Measurements from ENCODE around the gene SPTBN4.

The SPTBN4 gene

DNA sequence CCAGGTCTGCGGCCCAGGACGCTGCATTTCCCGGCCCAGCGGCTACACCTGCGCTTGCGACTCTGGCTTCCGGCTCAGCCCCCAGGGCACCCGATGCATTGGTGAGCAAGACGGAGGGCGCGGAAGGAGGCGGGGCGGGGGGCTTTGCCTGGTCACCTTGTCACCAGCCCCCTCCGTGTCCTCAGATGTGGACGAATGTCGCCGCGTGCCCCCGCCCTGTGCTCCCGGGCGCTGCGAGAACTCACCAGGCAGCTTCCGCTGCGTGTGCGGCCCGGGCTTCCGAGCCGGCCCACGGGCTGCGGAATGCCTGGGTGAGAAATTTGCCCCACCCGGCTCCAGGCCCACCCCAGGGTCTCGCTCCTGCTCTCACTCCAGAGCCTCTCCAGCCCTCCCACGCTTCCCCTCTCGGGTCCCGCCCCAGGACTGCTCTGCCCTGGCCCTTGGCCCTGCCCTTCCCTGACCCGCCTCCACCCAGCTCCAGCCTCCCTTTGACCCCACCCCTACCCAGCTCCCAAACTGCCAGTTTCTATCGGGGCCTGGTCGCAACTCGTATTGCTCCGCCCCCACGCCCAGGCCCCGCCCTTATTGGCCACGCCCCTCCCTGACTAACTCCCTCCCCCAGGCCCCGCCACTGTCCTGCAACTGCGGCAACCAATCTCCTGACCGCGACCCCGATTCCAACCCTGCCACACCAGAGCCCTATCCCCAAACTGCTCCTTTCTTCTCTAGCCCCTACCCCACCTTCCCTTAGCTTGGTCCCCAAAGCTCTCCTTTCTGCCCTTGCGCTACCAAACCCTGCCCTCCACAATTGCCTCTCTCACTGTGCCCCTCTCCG is 143.0 kb downstream of the SPTBN4 start:
- Histone ChIP-seq H3K27ac (ENCODE audit: insufficient read depth, low read length, poor library complexity, severe bottlenecking) (peak overlapping the region; percentile 77), H3K9me3 (ENCODE audit: control insufficient read depth, low read length) (no peaks in the 10 kb centered on the region), H3K36me3 (ENCODE audit: control insufficient read depth, insufficient read depth, low read length) (no peaks in the 10 kb centered on the region), H3K4me1 (ENCODE audit: control insufficient read depth, insufficient read depth, low read length, poor library complexity, severe bottlenecking) (peaks cover 58% of the 10 kb centered on the region), H3K4me3 (ENCODE audit: insufficient read depth, low read depth, low read length, poor library complexity, severe bottlenecking) (peak overlapping the region; percentile 29), H3K27me3 (replicated peaks; ENCODE audit: control insufficient read depth, insufficient read depth, low read length, poor library complexity, severe bottlenecking) (no peaks in the 10 kb centered on the region)
- DNase-seq: peak; percentile 70 to 80 (median 77)

DNA sequence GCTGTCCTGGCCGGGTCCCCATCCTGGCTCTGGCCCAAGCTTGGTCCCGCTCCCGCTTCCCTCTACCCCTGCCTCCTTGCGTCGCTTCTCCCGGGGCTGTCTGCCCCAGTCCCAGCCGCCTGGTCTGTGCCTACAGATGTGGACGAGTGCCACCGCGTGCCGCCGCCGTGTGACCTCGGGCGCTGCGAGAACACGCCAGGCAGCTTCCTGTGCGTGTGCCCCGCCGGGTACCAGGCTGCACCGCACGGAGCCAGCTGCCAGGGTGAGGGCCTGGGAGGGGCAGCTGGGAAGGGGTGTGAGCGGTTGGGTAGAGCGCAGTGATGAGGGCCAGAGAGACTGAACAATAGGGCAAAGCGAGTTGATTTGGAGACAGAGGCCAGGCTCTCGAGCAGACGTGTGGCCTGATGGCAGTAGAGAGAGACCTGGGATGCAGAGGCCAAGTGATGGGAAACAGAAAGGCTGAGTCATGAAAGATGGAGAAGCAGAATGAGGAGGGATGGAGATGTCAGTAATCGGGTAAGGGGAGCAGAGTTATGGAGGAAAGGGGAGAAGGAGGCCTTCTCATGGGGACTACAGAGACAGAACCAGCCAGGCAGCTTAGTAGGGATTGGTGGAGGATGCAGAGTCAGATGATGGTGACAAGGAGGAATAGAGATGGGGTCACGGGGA is 143.7 kb downstream of the SPTBN4 start:
- DNase-seq: peak; percentile 62 to 69 (median 65)
- no peaks in the 10 kb centered on the region for H3K9me3 ChIP-seq (ENCODE audit: control insufficient read depth, low read length)
- H3K4me3 ChIP-seq (ENCODE audit: insufficient read depth, low read depth, low read length, poor library complexity, severe bottlenecking): peak overlapping the region; percentile 29
- no peaks in the 10 kb centered on the region for H3K36me3 ChIP-seq (ENCODE audit: control insufficient read depth, insufficient read depth, low read length)
- H3K4me1 ChIP-seq (ENCODE audit: control insufficient read depth, insufficient read depth, low read length, poor library complexity, severe bottlenecking): peaks cover 55% of the 10 kb centered on the region
- H3K27me3 ChIP-seq (replicated peaks; ENCODE audit: control insufficient read depth, insufficient read depth, low read length, poor library complexity, severe bottlenecking): no peaks in the 10 kb centered on the region
- H3K27ac ChIP-seq (ENCODE audit: insufficient read depth, low read length, poor library complexity, severe bottlenecking): peak overlapping the region; percentile 77

DNA sequence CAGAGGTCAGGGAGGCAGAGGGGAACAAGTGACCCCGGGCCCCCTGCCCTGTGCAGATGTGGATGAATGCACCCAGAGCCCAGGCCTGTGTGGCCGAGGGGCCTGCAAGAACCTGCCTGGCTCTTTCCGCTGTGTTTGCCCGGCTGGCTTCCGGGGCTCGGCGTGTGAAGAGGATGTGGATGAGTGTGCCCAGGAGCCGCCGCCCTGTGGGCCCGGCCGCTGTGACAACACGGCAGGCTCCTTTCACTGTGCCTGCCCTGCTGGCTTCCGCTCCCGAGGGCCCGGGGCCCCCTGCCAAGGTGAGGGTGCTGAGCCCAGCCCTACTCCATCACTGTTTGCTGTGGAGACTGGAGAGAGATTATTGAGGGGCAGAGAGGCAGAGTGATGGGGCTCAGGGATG is 144.3 kb downstream of the SPTBN4 start:
- Histone ChIP-seq H3K9me3 (ENCODE audit: control insufficient read depth, low read length) (no peaks in the 10 kb centered on the region), H3K27ac (ENCODE audit: insufficient read depth, low read length, poor library complexity, severe bottlenecking) (peak overlapping the region; percentile 77), H3K27me3 (replicated peaks; ENCODE audit: control insufficient read depth, insufficient read depth, low read length, poor library complexity, severe bottlenecking) (no peaks in the 10 kb centered on the region), H3K36me3 (ENCODE audit: control insufficient read depth, insufficient read depth, low read length) (no peaks in the 10 kb centered on the region), H3K4me1 (ENCODE audit: control insufficient read depth, insufficient read depth, low read length, poor library complexity, severe bottlenecking) (peaks cover 49% of the 10 kb centered on the region), H3K4me3 (ENCODE audit: insufficient read depth, low read depth, low read length, poor library complexity, severe bottlenecking) (no peak overlapping the region)
- DNase-seq: no peak

DNA sequence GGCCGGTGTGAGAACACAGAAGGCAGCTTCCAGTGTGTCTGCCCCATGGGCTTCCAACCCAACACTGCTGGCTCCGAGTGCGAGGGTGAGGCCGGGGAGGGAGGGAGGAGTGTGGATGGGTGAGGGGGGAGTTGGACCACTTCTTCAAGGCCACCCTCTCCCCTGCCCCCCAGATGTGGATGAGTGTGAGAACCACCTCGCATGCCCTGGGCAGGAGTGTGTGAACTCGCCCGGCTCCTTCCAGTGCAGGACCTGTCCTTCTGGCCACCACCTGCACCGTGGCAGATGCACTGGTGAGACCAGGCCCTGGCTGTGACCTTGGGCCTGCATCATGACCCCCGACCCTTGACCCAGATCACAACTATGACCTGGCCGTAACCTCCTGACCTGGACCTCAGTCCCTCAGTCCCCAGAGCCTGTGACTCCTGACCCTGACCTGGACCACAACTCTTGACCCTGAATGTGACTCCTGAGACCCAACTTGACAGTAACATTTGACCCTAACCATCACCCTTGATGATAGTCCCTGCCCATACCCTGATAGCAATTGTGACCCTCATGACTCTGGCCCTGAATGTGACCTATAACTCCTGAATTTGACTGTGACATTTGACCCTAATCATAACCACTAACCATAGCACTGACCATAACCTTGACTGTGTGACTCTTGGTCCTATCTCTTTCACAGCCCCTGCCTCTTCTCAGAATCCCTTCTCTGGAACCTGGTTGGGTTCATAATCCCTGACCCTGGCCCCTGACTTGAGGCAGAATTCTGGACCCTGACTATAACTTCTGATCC is 145.3 kb downstream of the SPTBN4 start:
- peaks cover 48% of the 10 kb centered on the region for H3K4me1 ChIP-seq (ENCODE audit: control insufficient read depth, insufficient read depth, low read length, poor library complexity, severe bottlenecking)
- no peaks in the 10 kb centered on the region for H3K9me3 ChIP-seq (ENCODE audit: control insufficient read depth, low read length)
- no peak for DNase-seq
- no peaks in the 10 kb centered on the region for H3K36me3 ChIP-seq (ENCODE audit: control insufficient read depth, insufficient read depth, low read length)
- no peaks in the 10 kb centered on the region for H3K27me3 ChIP-seq (replicated peaks; ENCODE audit: control insufficient read depth, insufficient read depth, low read length, poor library complexity, severe bottlenecking)
- H3K4me3 ChIP-seq (ENCODE audit: insufficient read depth, low read depth, low read length, poor library complexity, severe bottlenecking): no peak overlapping the region
- H3K27ac ChIP-seq (ENCODE audit: insufficient read depth, low read length, poor library complexity, severe bottlenecking): peak overlapping the region; percentile 77

DNA sequence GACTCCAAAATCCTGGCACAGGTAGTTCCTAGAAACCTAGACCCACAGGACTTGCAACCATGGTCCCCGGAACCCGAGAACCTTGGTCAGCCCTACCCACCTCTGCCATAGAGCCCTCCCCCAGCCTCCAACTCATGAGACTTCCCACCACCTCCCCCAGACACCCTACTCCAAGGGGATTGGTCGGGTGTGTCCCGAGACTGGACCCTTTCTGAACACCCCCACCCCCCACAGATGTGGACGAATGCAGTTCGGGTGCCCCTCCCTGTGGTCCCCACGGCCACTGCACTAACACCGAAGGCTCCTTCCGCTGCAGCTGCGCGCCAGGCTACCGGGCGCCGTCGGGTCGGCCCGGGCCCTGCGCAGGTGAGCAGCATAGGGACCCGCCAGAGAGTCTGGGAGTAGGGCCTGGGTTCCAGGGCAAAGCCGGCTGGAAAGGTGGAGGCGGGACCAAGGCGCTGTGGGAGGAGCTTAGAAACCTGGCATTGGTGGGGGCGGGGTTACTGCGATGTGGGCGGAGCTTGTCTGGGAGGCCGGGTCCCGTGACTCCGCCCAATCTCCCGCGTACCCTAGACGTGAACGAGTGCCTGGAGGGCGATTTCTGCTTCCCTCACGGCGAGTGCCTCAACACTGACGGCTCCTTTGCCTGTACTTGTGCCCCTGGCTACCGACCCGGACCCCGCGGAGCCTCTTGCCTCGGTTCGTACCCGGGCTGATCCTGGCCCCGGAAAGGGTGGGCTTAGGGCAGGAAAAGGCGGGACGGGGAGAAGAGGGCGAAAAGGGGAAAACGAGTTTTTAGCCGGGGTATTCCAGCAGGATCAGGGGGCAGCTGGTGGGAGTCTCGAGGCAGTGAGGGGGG is 146.3 kb downstream of the SPTBN4 start:
- Histone ChIP-seq H3K36me3 (ENCODE audit: control insufficient read depth, insufficient read depth, low read length) (no peaks in the 10 kb centered on the region), H3K9me3 (ENCODE audit: control insufficient read depth, low read length) (no peaks in the 10 kb centered on the region), H3K27ac (ENCODE audit: insufficient read depth, low read length, poor library complexity, severe bottlenecking) (peak overlapping the region; percentile 67), H3K27me3 (replicated peaks; ENCODE audit: control insufficient read depth, insufficient read depth, low read length, poor library complexity, severe bottlenecking) (no peaks in the 10 kb centered on the region), H3K4me3 (ENCODE audit: insufficient read depth, low read depth, low read length, poor library complexity, severe bottlenecking) (peak overlapping the region; percentile 72), H3K4me1 (ENCODE audit: control insufficient read depth, insufficient read depth, low read length, poor library complexity, severe bottlenecking) (peaks cover 48% of the 10 kb centered on the region)
- peak in 2 of 3 donors; percentile 50 to 56 for DNase-seq

DNA sequence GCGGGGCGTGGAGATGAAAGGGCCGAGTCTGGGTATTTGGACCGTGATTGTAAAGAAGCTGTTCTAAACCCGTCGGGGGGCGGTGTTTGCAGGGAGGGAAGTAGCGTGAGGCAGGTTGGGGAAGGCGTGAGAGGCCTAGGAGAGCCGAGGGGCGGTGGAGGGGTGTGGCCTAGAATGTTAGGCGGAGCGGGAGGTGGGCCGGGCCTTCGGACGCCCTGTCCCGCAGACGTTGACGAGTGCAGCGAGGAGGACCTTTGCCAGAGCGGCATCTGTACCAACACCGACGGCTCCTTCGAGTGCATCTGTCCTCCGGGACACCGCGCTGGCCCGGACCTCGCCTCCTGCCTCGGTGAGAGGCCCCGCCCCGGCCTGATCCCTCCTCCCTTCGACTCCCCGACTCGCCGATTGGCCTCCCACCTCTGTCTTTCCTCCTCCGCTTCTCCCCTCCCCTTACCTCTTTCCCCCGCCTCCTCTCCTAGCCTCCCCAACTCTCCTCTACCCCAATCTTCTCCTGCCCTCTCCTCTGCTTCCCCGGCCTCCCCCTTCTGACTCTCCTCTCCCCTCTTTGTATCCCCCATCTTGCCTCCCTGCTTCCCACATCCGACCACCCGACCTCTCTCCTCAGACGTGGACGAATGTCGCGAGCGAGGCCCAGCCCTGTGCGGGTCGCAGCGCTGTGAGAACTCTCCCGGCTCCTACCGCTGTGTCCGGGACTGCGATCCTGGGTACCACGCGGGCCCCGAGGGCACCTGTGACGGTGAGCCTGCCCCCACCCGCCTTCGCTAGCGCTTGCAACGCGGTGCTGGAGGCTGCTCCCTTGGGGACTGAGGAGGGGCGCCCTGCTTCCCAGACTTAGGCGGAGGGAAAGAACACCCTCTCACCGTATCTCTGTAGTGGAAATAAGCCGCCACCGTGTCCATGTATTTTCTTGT is 147.2 kb downstream of the SPTBN4 start:
- peak; percentile 63 to 76 (median 76) for DNase-seq
- Histone ChIP-seq H3K27ac (ENCODE audit: insufficient read depth, low read length, poor library complexity, severe bottlenecking) (peak overlapping the region; percentile 67), H3K4me1 (ENCODE audit: control insufficient read depth, insufficient read depth, low read length, poor library complexity, severe bottlenecking) (peaks cover 48% of the 10 kb centered on the region), H3K36me3 (ENCODE audit: control insufficient read depth, insufficient read depth, low read length) (no peaks in the 10 kb centered on the region), H3K27me3 (replicated peaks; ENCODE audit: control insufficient read depth, insufficient read depth, low read length, poor library complexity, severe bottlenecking) (no peaks in the 10 kb centered on the region), H3K9me3 (ENCODE audit: control insufficient read depth, low read length) (no peaks in the 10 kb centered on the region), H3K4me3 (ENCODE audit: insufficient read depth, low read depth, low read length, poor library complexity, severe bottlenecking) (peak overlapping the region; percentile 72)

DNA sequence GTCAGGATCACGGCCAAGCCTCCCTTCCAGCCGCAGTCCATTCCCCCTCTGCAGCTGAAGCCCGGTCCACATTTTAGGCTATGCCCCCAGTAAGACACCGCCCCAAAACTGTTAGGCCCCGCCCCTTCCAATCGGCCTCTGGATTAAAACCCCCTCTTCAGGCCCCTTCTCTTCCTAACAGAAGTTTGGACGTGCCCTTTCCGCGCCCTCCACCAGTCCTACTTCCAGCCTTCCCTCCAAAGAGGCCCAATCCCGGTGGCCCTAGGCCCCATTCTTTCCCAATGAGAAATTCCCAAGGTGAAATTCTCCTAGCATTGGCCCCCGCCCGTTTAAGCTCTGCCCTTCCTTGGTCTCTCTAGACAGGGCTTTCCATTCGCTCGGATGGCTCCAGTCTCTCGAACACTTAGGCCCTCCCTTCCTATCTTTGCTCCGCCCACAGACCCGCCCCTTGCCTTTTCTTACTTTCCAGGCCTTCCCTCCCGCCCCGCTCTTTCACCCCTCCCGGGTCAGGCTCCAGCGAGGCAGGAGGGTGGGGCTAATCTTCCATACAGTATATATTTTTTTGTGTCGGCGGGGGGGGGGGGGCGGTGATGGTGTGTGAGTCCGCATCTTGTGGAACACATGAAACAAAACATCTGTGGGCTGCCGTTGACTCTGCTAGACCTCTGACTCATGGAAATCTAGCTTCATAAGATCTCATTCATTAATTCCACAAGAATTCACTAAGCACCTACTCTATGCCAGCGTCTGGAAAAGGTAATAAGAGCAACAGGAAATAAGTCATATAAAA is 148.0 kb downstream of the SPTBN4 start:
- Histone ChIP-seq H3K27ac (ENCODE audit: insufficient read depth, low read length, poor library complexity, severe bottlenecking) (peak overlapping the region; percentile 67), H3K9me3 (ENCODE audit: control insufficient read depth, low read length) (no peaks in the 10 kb centered on the region), H3K4me1 (ENCODE audit: control insufficient read depth, insufficient read depth, low read length, poor library complexity, severe bottlenecking) (peaks cover 41% of the 10 kb centered on the region), H3K27me3 (replicated peaks; ENCODE audit: control insufficient read depth, insufficient read depth, low read length, poor library complexity, severe bottlenecking) (no peaks in the 10 kb centered on the region), H3K4me3 (ENCODE audit: insufficient read depth, low read depth, low read length, poor library complexity, severe bottlenecking) (peak overlapping the region; percentile 72), H3K36me3 (ENCODE audit: control insufficient read depth, insufficient read depth, low read length) (peaks cover 7% of the 10 kb centered on the region)
- peak; percentile 70 to 78 (median 74) for DNase-seq

DNA sequence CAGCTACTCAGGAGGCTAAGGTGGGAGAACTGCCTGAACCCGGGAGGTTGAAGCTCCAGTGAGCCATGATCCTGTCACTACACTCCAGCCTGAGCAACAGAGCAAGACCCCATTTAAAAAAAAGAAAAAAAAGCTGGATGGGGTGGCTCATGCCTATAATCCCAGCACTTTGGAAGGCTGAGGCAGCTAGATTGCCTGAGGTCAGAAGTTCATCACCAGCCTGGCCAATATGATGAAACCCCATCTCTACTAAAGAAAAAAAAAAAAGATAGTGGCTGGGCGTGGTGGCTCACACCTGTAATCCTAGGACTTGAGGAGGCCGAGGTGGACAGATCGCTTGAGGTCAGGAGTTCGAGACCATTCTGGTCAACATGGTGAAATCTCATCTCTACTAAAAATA is 149.4 kb downstream of the SPTBN4 start:
- Histone ChIP-seq H3K27ac (ENCODE audit: insufficient read depth, low read length, poor library complexity, severe bottlenecking) (peak overlapping the region; percentile 15), H3K27me3 (replicated peaks; ENCODE audit: control insufficient read depth, insufficient read depth, low read length, poor library complexity, severe bottlenecking) (no peaks in the 10 kb centered on the region), H3K9me3 (ENCODE audit: control insufficient read depth, low read length) (no peaks in the 10 kb centered on the region), H3K4me1 (ENCODE audit: control insufficient read depth, insufficient read depth, low read length, poor library complexity, severe bottlenecking) (peaks cover 28% of the 10 kb centered on the region), H3K36me3 (ENCODE audit: control insufficient read depth, insufficient read depth, low read length) (peaks cover 10% of the 10 kb centered on the region), H3K4me3 (ENCODE audit: insufficient read depth, low read depth, low read length, poor library complexity, severe bottlenecking) (no peak overlapping the region)
- DNase-seq: no peak

Data from effector memory CD4-positive, alpha-beta T cell (primary cell).